HG03095 (cell line): ENCODE measurements around the gene WDFY2.

Experiments used
- ATAC-seq: cut with Tn5 transposase; IDR thresholded peaks from one replicate; pipeline ENCODE4 v1.9.1; 2021; ENCODE audit warnings: moderate library complexity; ENCODE audit not compliant: unreplicated experiment

The WDFY2 gene

DNA sequence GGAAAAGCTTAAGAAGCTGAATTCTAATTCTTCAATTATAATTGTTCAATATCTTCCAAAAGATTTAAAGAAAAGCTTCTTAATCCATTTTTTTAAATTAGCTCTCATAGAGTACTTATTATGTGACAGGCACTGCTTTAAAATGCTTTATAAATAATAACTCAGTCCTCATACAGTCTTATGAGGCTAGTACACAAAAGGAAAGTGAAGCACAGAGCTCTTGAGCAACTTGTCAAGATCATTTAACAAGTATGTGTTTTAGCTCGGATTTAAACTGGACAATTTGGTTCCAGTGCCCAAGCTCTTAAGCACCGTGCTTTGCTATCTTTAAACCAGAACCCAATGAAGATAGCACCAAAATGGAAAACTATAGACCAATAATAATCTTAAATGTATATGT, 113.6 kb downstream of the WDFY2 start:
- ATAC-seq = no peak

DNA sequence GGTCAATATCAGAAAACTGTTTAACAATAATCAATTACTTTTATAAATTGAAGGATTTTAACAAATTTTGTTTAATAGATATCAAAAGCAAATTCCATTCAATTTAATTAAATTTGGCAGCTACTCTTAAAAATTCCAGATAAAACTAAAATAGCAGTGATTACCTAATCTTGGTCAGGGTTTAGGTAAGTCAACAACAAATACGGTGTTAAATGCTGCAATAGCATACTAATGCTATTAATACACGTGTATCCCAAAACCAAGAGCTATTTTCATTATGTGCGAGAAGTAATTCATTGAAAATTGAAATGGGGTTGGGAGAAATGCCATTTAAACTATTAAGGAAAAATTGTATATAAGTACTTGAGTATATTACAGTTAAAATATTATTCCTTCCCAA, 114.1 kb downstream of the WDFY2 start:
- no peak for ATAC-seq

DNA sequence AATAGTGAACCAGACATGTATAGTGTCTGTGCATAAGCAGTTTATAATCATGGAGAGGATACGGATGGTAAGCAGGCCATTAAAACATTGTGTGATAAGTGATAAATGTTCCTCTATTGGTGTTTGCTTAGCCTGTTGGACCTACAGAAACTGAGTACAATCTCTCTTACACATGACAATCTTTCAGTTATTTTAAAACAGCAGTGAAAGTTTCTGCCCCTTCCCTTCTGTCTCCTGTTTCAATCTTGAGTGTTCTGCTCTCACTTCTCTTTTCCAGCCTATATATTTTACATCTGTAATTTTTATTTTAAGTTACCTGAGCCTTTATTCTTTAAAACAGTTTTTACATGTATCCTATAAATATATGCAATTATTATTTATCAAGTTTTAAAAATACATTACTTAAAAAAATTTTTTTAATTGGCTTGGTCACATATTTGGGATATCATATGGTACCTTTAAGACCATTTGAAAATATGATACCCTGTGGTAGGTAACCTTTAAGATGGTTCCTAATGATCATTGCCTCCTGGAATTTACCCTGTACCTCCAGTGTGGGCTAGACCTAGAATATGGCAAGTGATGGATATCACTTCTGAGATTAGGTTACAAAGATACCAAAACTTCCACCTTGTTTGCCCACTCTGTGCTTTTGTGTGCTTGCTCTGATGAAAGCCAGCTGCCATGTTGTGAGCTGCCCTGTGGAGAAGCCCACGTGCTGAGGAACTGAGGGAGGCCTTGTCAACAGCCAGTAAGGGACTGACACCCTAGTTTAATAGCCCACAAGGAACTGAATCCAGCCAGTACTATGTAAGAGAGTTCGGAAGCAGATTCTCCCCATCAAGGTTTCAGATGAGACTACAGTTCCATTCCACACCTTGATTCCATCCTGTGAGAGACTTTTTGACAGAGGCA, 120.4 kb downstream of the WDFY2 start:
- peak; percentile 87 for ATAC-seq

DNA sequence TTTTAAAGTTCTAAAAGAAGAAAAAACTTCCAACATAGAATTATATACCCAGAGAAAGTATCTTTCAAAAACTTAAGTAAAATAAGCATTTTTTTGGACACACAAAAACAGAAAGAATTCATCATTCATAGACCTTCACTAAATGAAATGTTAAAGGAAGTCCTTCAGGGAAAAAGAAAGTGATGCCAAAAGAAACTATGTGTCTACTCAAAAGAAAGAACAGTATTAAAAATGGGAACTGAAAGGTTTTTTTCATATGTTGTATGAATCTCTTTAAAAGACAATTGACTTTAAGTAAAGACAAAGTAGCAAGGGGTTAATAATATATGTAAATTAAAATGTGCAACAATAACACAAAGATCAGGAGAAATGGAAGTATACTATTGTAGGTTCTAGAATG, 123.2 kb downstream of the WDFY2 start:
- no peak for ATAC-seq

DNA sequence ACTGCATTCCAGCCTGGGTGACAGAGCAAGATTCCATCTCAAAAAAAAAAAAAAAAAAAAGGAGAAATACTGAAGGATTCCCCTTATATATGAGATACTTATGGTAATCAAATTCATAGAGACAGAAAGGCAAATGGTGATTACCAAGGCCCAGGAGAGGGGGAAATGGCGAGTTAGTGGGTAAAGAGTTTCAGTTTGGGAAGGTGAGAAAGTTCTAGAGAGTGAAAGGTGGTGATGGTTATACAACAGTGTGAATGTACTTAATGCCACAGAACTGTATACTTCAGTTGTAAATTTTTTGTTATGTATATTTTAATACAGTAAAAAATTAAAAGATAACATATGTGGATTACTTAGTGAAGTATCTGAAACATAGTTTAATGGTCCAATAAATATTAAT, 129.5 kb downstream of the WDFY2 start:
- no peak for ATAC-seq

DNA sequence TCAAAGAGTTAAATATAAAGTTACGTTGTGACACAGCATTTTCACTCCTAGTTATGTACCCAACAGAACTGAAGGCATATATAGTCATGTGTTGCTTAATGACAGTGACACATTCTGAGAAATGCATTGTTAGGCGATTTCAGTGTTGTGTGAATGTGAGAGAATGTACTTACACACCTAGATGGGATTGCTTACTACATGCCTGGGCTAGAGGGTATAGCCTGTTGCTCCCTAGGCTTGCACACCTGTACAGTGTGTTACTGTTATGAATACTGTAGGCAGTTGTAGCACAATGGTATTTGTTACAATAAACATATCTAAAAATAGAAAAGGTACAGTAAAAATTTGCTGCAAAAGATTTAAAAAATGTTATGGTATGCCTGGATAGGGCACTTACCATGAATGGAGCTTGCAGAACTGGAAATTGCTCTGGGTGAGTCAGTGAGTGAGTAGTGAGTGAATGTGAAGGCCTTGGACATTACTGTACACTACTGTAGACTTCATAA, 130.5 kb downstream of the WDFY2 start:
- ATAC-seq = peak; percentile 91

DNA sequence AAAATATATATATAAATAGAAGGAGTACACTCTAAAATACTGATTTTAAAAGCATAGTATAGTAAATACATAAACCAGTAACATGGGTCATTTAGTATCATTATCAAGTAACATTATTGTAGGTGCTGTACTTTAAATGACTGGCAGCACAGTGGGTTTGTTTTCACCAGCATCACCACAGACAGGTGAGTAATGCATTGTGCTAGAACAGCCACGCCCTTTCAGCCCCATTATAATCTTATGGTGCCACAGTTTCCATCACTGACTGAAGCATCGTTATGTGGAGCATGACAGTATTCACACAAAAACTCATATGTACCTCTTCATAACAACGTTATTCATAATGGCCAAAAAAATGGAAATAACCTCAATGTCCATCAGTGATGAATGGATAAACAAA, 131.4 kb downstream of the WDFY2 start:
- no peak for ATAC-seq

DNA sequence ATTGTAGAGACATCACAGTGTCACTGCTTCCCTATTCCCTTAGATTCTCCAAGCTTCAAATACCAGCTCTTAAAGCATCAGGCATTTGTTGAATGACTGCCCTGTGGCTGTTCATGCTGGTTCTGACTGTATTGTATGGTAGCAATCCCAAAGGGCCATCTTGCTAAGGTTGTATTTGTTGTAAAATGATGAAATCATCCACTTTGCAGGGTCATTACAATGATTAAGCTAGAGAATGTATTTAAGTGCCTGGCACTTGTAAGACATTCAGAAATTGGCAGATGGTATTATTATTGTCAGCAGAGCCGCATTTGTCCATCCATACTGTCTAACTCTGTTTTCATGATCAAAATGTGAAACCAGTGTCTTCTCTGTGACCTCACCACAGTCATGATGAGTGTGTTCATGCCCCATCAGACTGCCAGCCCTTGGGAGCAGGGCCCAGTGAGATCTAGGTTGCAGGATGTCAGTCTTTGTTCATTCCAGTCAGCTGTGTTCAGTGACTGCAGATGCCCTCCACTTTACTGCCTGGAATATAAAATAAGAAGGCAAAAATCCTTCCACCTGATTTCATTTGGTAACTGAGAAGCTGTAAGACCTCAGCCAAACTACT, 133.6 kb downstream of the WDFY2 start:
- ATAC-seq = no peak

DNA sequence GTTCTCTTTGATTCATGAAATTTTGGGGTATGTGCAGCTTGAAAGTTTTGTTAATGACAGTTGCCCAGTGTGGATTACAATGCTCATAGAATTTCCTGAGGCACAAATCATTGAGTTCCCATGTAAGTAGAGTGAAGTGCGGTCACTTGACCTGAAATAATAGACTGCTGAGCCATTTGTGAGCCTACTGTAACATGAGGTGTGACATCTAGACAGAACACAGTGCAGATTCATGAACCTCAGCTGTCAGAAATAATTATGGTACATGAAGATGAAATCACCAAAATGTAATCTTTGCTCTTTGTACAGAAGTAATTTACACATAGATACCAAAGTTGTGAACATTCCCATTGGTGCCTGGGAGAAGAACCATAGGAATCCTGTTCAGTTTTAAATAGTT, 135.1 kb downstream of the WDFY2 start:
- no peak for ATAC-seq

DNA sequence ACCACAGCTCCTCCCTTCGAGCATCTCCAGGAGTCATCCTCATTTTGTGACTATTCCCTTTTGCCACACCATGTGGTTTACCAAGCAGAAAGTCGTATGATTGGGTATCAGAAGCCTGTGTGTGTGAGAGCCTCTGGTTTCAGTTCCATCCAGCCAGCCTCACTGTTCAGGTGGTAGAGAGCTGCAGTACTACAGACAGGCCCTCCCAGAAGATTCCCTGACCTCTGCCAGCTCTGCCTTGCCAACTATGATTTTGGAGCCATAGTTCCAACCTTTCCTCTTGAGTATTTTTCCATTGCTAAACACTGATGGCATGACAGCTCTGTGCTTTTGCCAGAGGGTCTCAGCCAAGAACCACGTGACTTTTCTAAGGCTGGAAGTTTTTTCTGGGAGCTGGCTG, 137.2 kb downstream of the WDFY2 start:
- peak; percentile 86 for ATAC-seq

DNA sequence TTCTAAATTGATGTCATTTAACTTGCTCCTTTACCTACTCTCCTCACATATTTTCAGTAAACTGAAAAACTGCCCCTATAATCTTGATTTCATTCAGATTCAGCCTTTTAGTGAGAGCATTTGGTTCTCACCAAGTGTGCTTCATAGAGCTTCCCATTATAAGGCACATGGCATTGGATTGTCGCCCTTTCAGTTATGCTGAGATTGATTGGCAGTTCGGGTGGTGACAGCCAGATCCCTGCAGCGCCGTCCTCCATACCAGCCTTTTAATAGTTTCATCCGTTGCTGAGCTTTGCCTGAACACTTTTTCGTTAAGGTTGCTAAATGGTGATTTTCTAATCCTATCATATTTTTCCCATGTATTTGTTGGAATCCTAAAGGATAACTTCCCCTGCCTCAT, 139.3 kb downstream of the WDFY2 start:
- no peak for ATAC-seq

DNA sequence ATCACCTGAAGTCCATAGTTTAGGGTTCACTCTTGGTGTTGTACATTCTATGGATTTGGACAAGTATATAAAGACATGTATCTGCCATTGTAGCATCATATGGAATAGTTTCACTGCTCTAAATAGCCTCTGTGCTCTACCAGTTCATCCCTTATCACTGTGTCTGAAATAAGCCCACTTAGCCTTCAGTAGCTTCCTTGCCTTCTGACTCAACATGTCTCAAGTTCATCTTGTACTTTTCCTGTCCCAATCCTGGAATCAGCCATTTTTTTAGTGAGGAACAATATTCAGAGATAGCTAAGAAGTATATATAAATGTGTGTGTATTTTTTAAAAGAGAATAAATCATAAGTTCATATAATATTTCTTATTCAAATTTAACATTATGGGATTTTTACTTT, 140.5 kb downstream of the WDFY2 start:
- ATAC-seq = no peak

DNA sequence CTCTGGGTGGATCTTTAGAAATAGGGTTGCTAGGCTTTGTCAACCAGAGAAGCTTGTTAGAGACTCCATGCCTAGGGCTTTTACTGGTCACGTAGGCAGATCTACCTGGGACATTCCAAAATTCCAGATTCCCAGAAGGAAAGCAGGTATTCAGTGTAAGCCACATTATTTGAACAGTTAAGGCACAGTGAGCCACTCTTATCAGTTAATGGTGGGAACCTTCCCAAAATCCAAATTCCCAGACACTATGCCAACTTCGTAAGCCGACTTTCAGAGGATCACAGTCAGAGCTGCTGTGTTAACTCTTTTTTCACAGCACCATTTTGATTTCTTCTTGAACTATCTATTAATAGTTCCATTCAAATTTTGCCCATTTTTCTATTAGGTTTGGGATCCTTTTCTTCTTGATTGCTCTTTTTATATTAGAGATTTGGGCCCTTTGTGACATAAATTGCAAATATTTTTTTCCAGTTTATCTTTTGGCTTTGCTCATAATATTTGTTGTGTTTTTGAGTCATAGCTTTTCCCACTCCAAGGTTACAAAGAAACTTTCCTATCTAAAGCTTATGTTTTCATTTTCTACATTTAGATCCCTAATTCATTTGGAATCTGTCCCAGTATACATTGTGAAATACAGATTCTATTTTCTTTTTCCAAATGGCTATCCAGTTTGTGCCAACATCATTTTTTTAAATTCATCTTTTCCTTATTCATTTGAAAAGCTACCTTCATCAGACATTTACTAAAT, 142.4 kb downstream of the WDFY2 start:
- ATAC-seq = no peak

DNA sequence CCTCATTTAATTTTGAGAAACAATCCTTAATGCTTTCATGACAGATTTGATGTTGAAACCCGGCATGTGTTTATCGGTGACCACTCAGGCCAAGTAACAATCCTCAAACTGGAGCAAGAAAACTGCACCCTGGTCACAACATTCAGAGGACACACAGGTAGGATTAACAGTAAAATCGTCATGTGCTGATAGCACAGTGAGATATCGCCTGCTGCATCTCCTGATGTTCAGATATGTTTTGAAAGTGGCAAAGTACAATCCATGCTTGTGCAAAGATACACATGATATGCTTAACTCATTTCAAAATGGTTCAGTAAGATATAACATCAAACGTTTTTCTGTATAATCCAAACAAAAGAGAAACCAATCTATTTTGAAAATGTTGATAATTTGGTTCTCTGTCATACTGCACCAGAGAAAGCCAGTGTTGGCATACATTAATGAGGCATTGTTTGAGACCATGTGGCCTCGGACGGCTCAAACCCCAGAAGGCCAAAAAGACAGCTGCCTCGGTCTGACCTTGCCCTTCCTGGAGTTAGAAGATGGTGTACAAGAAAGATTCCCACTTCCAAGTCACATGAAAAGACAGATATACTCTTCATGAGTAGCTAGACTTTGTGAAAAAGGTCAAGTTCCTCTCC, 143.5 kb downstream of the WDFY2 start:
- ATAC-seq = no peak

DNA sequence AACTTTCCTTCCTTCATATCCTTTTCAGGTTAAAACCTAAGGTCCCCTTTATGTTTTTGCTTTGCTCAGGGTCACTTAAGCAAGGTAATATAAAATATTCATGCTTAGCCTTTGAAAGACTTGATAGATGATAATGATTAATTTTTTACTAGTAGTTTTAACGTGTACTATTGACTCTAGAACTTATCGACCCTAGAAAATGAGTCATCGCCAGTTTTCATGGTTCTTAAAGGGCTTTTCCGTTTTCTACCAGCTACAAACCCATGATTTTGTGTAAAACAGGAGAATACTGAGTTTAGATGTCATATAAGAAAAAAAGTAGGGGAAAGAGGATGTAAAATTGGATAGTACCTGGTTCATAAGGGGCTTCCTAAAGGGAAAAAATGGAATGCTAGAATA, 144.0 kb downstream of the WDFY2 start:
- ATAC-seq = no peak

DNA sequence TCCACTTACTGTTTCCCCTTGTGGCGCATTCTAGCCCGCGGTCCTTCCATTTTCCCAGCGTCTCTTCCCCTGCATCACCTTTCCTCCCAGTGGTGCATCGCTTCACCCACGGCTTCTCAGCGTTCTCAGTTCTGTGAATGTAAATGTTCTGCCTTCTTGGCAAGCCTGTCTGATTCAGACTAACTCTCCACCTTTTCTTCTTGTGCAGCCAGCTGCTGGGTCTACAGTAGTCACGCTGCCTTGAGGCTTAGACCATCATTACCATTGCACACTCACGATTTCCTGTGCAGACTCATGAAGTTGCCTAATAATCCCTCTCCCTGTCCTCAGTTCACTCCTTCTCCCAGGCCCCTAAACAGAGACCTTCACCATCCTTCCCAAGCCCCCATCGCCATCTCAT, 144.7 kb downstream of the WDFY2 start:
- no peak for ATAC-seq

DNA sequence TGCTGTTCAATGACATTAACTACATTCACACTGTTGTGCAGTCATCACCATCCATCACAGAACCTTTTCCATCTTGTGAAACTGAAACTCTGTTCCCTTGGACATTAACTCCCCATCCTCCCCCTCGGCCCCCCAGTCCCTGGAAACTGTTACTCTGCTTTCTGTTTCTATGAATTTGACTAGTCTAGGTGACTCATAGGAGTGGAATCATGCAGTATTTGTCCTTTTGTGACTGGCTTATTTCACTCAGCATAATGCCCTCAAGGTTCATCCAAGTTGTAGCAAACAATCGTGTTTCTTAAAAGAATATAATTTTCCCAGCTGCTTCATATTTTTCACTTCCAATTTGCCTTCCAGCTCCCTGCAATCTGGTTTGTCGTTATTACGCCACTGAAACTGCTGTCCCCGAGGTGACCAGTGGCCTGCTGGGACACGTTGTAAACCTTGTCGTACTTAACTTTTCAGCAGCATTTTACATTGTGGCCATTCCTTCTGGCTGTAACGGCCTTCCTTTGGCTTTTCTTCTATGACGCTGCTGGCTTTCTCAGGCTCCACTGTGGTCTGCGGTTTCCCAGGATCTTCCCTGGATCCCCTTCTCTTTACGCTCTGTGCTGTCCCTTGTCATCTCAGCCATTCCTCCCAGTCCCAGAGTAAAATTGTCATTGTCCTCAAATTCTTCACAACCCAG, 145.7 kb downstream of the WDFY2 start:
- ATAC-seq = no peak

DNA sequence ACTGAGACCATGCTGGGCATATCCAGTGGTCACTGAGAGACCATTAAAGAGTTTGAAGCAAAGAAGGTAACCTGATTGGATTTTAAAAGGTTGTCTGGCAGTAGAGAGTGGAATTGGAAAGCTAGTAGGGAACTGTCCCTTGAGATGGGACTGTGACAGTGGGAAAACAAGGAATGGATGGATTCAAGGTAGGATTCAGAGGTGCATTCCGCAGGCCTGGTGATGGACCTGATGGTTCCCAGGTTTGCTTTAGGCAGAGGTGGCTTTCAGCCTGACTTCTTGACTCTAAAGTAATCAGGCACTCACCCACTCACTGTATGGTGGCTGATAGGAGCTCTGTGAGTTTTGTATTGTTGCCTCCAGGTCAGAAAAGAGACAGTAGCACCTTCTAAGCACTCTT, 146.7 kb downstream of the WDFY2 start:
- ATAC-seq = no peak

DNA sequence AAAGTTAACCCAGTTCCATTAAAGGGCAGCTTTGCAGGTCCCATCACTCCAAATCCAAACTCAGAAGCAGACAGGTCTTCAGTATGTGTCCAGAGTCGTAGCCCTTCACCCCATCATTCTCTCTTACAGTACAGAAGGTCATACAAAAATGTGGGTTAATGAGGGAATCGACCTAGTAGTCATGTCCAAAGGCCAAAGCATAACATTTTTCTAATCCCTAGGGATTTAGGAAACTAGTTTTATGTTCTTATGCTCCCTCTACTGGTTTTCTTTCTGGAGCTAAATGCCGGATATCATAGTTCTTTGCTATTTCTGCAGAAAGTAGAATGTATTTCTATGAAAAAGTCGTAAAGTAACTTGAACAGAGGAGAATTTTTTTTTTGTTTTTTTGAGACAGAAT, 147.5 kb downstream of the WDFY2 start:
- ATAC-seq = no peak
